HEK293 (cell line): ENCODE results near the gene MOSPD3.
A peak's percentile ranks its signal among the peaks of the same experiment; 100 is the strongest.

ENCODE experiments used
- BCL11A ChIP-seq: fragments of 450-650 bp; formaldehyde crosslinking; IDR thresholded peaks from 2 replicates; pipeline ENCODE4 v1.5.1; 2016; ENCODE audit warnings: low read depth, missing biosample characterization, missing genetic modification characterization
- GFI1B ChIP-seq: fragments of 450-650 bp; formaldehyde crosslinking; IDR thresholded peaks from 2 replicates; pipeline ENCODE4 v1.5.1; 2016; ENCODE audit warnings: missing biosample characterization, missing genetic modification characterization
- GLIS2 ChIP-seq: fragments of 450-650 bp; formaldehyde crosslinking; IDR thresholded peaks from 2 replicates; pipeline ENCODE4 v1.5.1; 2016; ENCODE audit warnings: missing biosample characterization, missing genetic modification characterization
- HOXA7 ChIP-seq: sonication (generic); formaldehyde crosslinking; IDR thresholded peaks from 2 replicates; pipeline ENCODE4 v1.8.1; 2022; ENCODE audit warnings: missing genetic modification reagents, borderline replicate concordance
- KLF1 ChIP-seq: fragments of 450-650 bp; formaldehyde crosslinking; IDR thresholded peaks from 2 replicates; pipeline ENCODE4 v1.5.1; 2016; ENCODE audit warnings: missing biosample characterization, missing genetic modification characterization
- KLF10 ChIP-seq: fragments of 450-650 bp; IDR thresholded peaks from 2 replicates; pipeline ENCODE4 v1.5.1; 2018; ENCODE audit warnings: missing biosample characterization, mild to moderate bottlenecking, missing genetic modification characterization
- REPIN1 ChIP-seq: fragments of 450-650 bp; formaldehyde crosslinking; IDR thresholded peaks from 2 replicates; pipeline ENCODE4 v1.5.1; 2017; ENCODE audit warnings: missing biosample characterization, missing genetic modification characterization, low read depth
- SCRT1 ChIP-seq: fragments of 450-650 bp; formaldehyde crosslinking; IDR thresholded peaks from 2 replicates; pipeline ENCODE4 v1.5.1; 2016; ENCODE audit warnings: missing biosample characterization, missing genetic modification characterization, borderline replicate concordance
- TCF7L2 ChIP-seq: IDR thresholded peaks from 2 replicates; pipeline ENCODE4 v1.6.1; 2011; ENCODE audit warnings: low read depth, mild to moderate bottlenecking, inconsistent platforms, low read length, moderate library complexity, borderline replicate concordance
- TRIM28 ChIP-seq: IDR thresholded peaks from 2 replicates; pipeline ENCODE4 v1.6.1; 2011; ENCODE audit warnings: low read length, control low read depth, borderline replicate concordance
- ZBTB7A ChIP-seq: fragments of 450-650 bp; formaldehyde crosslinking; IDR thresholded peaks from 2 replicates; pipeline ENCODE4 v1.5.1; 2016; ENCODE audit warnings: low read depth, missing biosample characterization, missing genetic modification characterization
- ZFHX2 ChIP-seq: fragments of 450-650 bp; formaldehyde crosslinking; conservative IDR thresholded peaks from 2 replicates; pipeline ENCODE4 v1.5.1; 2016; ENCODE audit warnings: missing biosample characterization, missing genetic modification characterization
- ZFP41 ChIP-seq: fragments of 450-650 bp; formaldehyde crosslinking; IDR thresholded peaks from 2 replicates; pipeline ENCODE4 v1.5.1; 2016; ENCODE audit warnings: missing biosample characterization, missing genetic modification characterization, borderline replicate concordance
- ZNF138 ChIP-seq: fragments of 450-650 bp; formaldehyde crosslinking; IDR thresholded peaks from 2 replicates; pipeline ENCODE4 v1.5.1; 2016; ENCODE audit warnings: missing biosample characterization, missing genetic modification characterization, borderline replicate concordance
- ZNF155 ChIP-seq: fragments of 450-650 bp; formaldehyde crosslinking; IDR thresholded peaks from 2 replicates; pipeline ENCODE4 v1.5.1; 2016; ENCODE audit warnings: missing biosample characterization, missing genetic modification characterization
- ZNF18 ChIP-seq: fragments of 450-650 bp; formaldehyde crosslinking; IDR thresholded peaks from 2 replicates; pipeline ENCODE4 v1.5.1; 2016; ENCODE audit warnings: missing biosample characterization, missing genetic modification characterization
- ZNF214 ChIP-seq: fragments of 450-650 bp; formaldehyde crosslinking; IDR thresholded peaks from 2 replicates; pipeline ENCODE4 v1.5.1; 2017; ENCODE audit warnings: missing biosample characterization, mild to moderate bottlenecking, missing genetic modification characterization, borderline replicate concordance
- ZNF248 ChIP-seq: fragments of 450-650 bp; formaldehyde crosslinking; IDR thresholded peaks from 2 replicates; pipeline ENCODE4 v1.5.1; 2017; ENCODE audit warnings: missing biosample characterization, missing genetic modification characterization
- ZNF302 ChIP-seq: fragments of 450-650 bp; formaldehyde crosslinking; IDR thresholded peaks from 2 replicates; pipeline ENCODE4 v1.5.1; 2016; ENCODE audit warnings: missing biosample characterization, missing genetic modification characterization, low read depth
- ZNF354C ChIP-seq: fragments of 450-650 bp; formaldehyde crosslinking; IDR thresholded peaks from 2 replicates; pipeline ENCODE4 v1.5.1; 2016; ENCODE audit warnings: missing biosample characterization, missing genetic modification characterization, low read depth, borderline replicate concordance
- ZNF398 ChIP-seq: fragments of 450-650 bp; formaldehyde crosslinking; IDR thresholded peaks from 2 replicates; pipeline ENCODE4 v1.5.1; 2017; ENCODE audit warnings: missing biosample characterization, missing genetic modification characterization
- ZNF404 ChIP-seq: fragments of 450-650 bp; formaldehyde crosslinking; IDR thresholded peaks from 2 replicates; pipeline ENCODE4 v1.5.1; 2017; ENCODE audit warnings: missing biosample characterization, missing genetic modification characterization
- ZNF416 ChIP-seq: fragments of 450-650 bp; formaldehyde crosslinking; IDR thresholded peaks from 2 replicates; pipeline ENCODE4 v1.5.1; 2016; ENCODE audit warnings: missing biosample characterization, missing genetic modification characterization
- ZNF513 ChIP-seq: fragments of 450-650 bp; IDR thresholded peaks from 2 replicates; pipeline ENCODE4 v1.5.1; 2018; ENCODE audit warnings: missing biosample characterization, missing genetic modification characterization
- ZNF514 ChIP-seq: fragments of 450-650 bp; formaldehyde crosslinking; IDR thresholded peaks from 2 replicates; pipeline ENCODE4 v1.5.1; 2016; ENCODE audit warnings: missing biosample characterization, missing genetic modification characterization
- ZNF560 ChIP-seq: fragments of 450-650 bp; formaldehyde crosslinking; IDR thresholded peaks from 2 replicates; pipeline ENCODE4 v1.5.1; 2017; ENCODE audit warnings: missing biosample characterization, missing genetic modification characterization, borderline replicate concordance
- ZNF610 ChIP-seq: fragments of 450-650 bp; formaldehyde crosslinking; IDR thresholded peaks from 2 replicates; pipeline ENCODE4 v1.5.1; 2016; ENCODE audit warnings: missing biosample characterization, missing genetic modification characterization, borderline replicate concordance
- ZNF623 ChIP-seq: fragments of 450-650 bp; formaldehyde crosslinking; IDR thresholded peaks from 2 replicates; pipeline ENCODE4 v1.5.1; 2016; ENCODE audit warnings: missing biosample characterization, missing genetic modification characterization
- ZNF664 ChIP-seq: fragments of 450-650 bp; formaldehyde crosslinking; IDR thresholded peaks from 2 replicates; pipeline ENCODE4 v1.5.1; 2016; ENCODE audit warnings: missing biosample characterization, missing genetic modification characterization
- ZNF776 ChIP-seq: fragments of 450-650 bp; formaldehyde crosslinking; IDR thresholded peaks from 2 replicates; pipeline ENCODE4 v1.5.0; 2017; ENCODE audit warnings: missing biosample characterization, missing genetic modification characterization, borderline replicate concordance
- ZNF777 ChIP-seq: fragments of 450-650 bp; formaldehyde crosslinking; IDR thresholded peaks from 2 replicates; pipeline ENCODE4 v1.5.1; 2017; ENCODE audit warnings: missing biosample characterization, missing genetic modification characterization, borderline replicate concordance
- ZNF785 ChIP-seq: fragments of 450-650 bp; formaldehyde crosslinking; IDR thresholded peaks from 2 replicates; pipeline ENCODE4 v1.5.1; 2016; ENCODE audit warnings: missing biosample characterization, missing genetic modification characterization
- ZNF792 ChIP-seq: fragments of 450-650 bp; formaldehyde crosslinking; IDR thresholded peaks from 2 replicates; pipeline ENCODE4 v1.5.1; 2016; ENCODE audit warnings: missing biosample characterization, missing genetic modification characterization
- ZSCAN30 ChIP-seq: fragments of 450-650 bp; IDR thresholded peaks from 2 replicates; pipeline ENCODE4 v1.5.1; 2018; ENCODE audit warnings: missing biosample characterization, mild to moderate bottlenecking, missing genetic modification characterization, moderate library complexity
- ZSCAN4 ChIP-seq: fragments of 450-650 bp; formaldehyde crosslinking; IDR thresholded peaks from 2 replicates; pipeline ENCODE4 v1.5.1; 2017; ENCODE audit warnings: missing biosample characterization, missing genetic modification characterization
- ZXDB ChIP-seq: fragments of 450-650 bp; formaldehyde crosslinking; IDR thresholded peaks from 2 replicates; pipeline ENCODE4 v1.5.1; 2016; ENCODE audit warnings: missing biosample characterization, missing genetic modification characterization

MOSPD3 gene

GRCh38 chr7:100585511-100586265 lies 26.7 kb upstream of the MOSPD3 start, which contains the start of gene LRCH4 (continued):
- TF ChIP-seq ZNF18 (tag by site-specific recombination) (peak; percentile 28; the same call in 1 of the 2 replicates), KLF10 (tag by site-specific recombination) (peak; percentile 89), TCF7L2 (no peak), ZSCAN30 (tag by site-specific recombination) (peak; percentile 92), ZNF214 (tag by site-specific recombination) (no peak), ZNF416 (tag by site-specific recombination) (no peak), ZNF354C (no peak), ZNF623 (tag by site-specific recombination) (peak; percentile 11; the same call in 1 of the 2 replicates), REPIN1 (tag by site-specific recombination) (peak; percentile 90; the same call in 1 of the 2 replicates), ZSCAN4 (tag by site-specific recombination) (peak; percentile 47; the same call in 1 of the 2 replicates), ZNF398 (peak; percentile 64), BCL11A (tag by site-specific recombination) (no peak), ZNF560 (tag by site-specific recombination) (no peak), ZNF610 (peak; percentile 92; the same call in 1 of the 2 replicates), ZNF513 (no peak), ZNF248 (tag by site-specific recombination) (no peak), ZNF777 (no peak), ZNF664 (tag by site-specific recombination) (no peak), ZNF302 (no peak), ZNF138 (tag by site-specific recombination) (no peak), HOXA7 (CRISPR knock-in tag) (no peak), ZNF792 (tag by site-specific recombination) (no peak), GLIS2 (tag by site-specific recombination) (no peak), ZBTB7A (tag by site-specific recombination) (peak; percentile 98), TRIM28 (no peak), ZNF404 (tag by site-specific recombination) (no peak), ZNF514 (tag by site-specific recombination) (no peak), ZNF785 (tag by site-specific recombination) (0 out of 2 replicates have a peak, but pooled peaks have one; percentile 30), SCRT1 (peak; percentile 92), ZNF776 (no peak), KLF1 (tag by site-specific recombination) (peak; percentile 82), ZXDB (tag by site-specific recombination) (peak; percentile 3), ZNF155 (tag by site-specific recombination) (no peak), ZFHX2 (tag by site-specific recombination) (peak; percentile 46; the same call in 1 of the 2 replicates), GFI1B (tag by site-specific recombination) (peak; percentile 19; the same call in 1 of the 2 replicates), ZFP41 (tag by site-specific recombination) (no peak)
